GF-D8 (cell line): Measurements from ENCODE around the gene SEC16B.
"Not testable (repeated sequence)": the region's sequence is repeated elsewhere in the genome, so short reads cannot be mapped to it uniquely, and the experiment has no call there.

Experiments used
- DNase-seq: peaks from one replicate; lab custom pipeline; 2025; lab: John Stamatoyannopoulos, UW

SEC16B gene

GRCh38 chr1:177969825-177970371 is at the start of gene SEC16B:
Gene SEC16B, minus strand, starts transcription at chr1:177970058. Its CDS starts 2,077 bp downstream, at chr1:177967981.
- no peak for DNase-seq

- DNase-seq, result no peak
Observed at GRCh38 chr1:178019622-178020021, 49.8 kb upstream of the SEC16B start.

GRCh38 chr1:178019208-178019607 is 49.4 kb upstream of the SEC16B start:
- DNase-seq, result no peak

- DNase-seq, result no peak
Observed at GRCh38 chr1:178017517-178017916, 47.7 kb upstream of the SEC16B start.

GRCh38 chr1:178011864-178012503 is 42.1 kb upstream of the SEC16B start:
- no peak for DNase-seq

- no peak for DNase-seq
Observed at GRCh38 chr1:178011465-178011828, 41.6 kb upstream of the SEC16B start.

GRCh38 chr1:178010674-178011464 is 41.0 kb upstream of the SEC16B start:
- no peak for DNase-seq

GRCh38 chr1:178006043-178006442 is 36.2 kb upstream of the SEC16B start:
- DNase-seq, result no peak

- DNase-seq, result no peak
Observed at GRCh38 chr1:178005450-178005849, 35.6 kb upstream of the SEC16B start.

GRCh38 chr1:178004926-178005391 is 35.1 kb upstream of the SEC16B start:
- DNase-seq, result no peak

- no peak for DNase-seq
Observed at GRCh38 chr1:177998696-177999631, 29.1 kb upstream of the SEC16B start.

- DNase-seq, result no peak
Observed at GRCh38 chr1:177996957-177997356, 27.1 kb upstream of the SEC16B start.

- no peak for DNase-seq
Observed at GRCh38 chr1:177995369-177995768, 25.5 kb upstream of the SEC16B start.

- DNase-seq, result not testable (repeated sequence)
Observed at GRCh38 chr1:177986281-177986680, 16.4 kb upstream of the SEC16B start.

- DNase-seq, result no peak
Observed at GRCh38 chr1:177984761-177985160, 14.9 kb upstream of the SEC16B start.

- no peak for DNase-seq
Observed at GRCh38 chr1:177984136-177984525, 14.3 kb upstream of the SEC16B start.

GRCh38 chr1:177983482-177984135 is 13.8 kb upstream of the SEC16B start:
- DNase-seq, result no peak

- no peak for DNase-seq
Observed at GRCh38 chr1:177983077-177983476, 13.2 kb upstream of the SEC16B start.

GRCh38 chr1:177981200-177981599 is 11.3 kb upstream of the SEC16B start:
- DNase-seq, result no peak

- no peak for DNase-seq
Observed at GRCh38 chr1:177979272-177979671, 9.4 kb upstream of the SEC16B start.

- DNase-seq, result no peak
Observed at GRCh38 chr1:177978530-177978929, 8.7 kb upstream of the SEC16B start.

- no peak for DNase-seq
Observed at GRCh38 chr1:177977141-177977540, 7.3 kb upstream of the SEC16B start.
